Head of caudate nucleus (tissue), 42 donors: ENCODE measurements around the gene VEZF1.

Source experiments
- DNase-seq, 42 donors: peaks; one replicate each; pipeline versions ENCODE4 v3.0.0 to v3.0.0-alpha.2; 2020 to 2021; ENCODE audit warnings: mixed read lengths in 7 of 42
- intact Hi-C: fragments of 100-400 bp; cut with DNase I; formaldehyde crosslinking; loops from one replicate; pipeline ENCODE4 v1.15.0; 2022

The VEZF1 gene

GRCh38 chr17:58002154-58002948 lies 14.3 kb upstream of the VEZF1 start:
- intact Hi-C loops, result no loop called here
- no peak for DNase-seq

- intact Hi-C loops, result no loop called here
- DNase-seq, result no peak
Observed at GRCh38 chr17:58001461-58002124, 13.5 kb upstream of the VEZF1 start.

GRCh38 chr17:57999496-58000017 lies 11.5 kb upstream of the VEZF1 start:
- peak in 1 of 42 donors; percentile 43 for DNase-seq
- intact Hi-C loops, result loop anchor here (5.0 kb wide), 1 partner anchor 137 kb away; no protein-coding TSS in a partner anchor

- no peak for DNase-seq
- intact Hi-C loops, result loop anchor here (5.0 kb wide), 1 partner anchor 137 kb away; no protein-coding TSS in a partner anchor
Observed at GRCh38 chr17:57999010-57999495, 11.0 kb upstream of the VEZF1 start.

GRCh38 chr17:57997085-57997809 lies 9.2 kb upstream of the VEZF1 start:
- DNase-seq, result no peak
- intact Hi-C loops, result loop anchor here (5.0 kb wide), 1 partner anchor 135 kb away; no protein-coding TSS in a partner anchor

- intact Hi-C loops, result loop anchor here (2.0 to 5.0 kb wide), 2 partner anchors 103 to 133 kb away; no protein-coding TSS in a partner anchor
- peak; percentile 9 to 88 (median 73) for DNase-seq
Observed at GRCh38 chr17:57995076-57995956, 7.3 kb upstream of the VEZF1 start.

GRCh38 chr17:57994436-57994835 lies 6.4 kb upstream of the VEZF1 start:
- intact Hi-C loops, result loop anchor here (2.0 kb wide), 1 partner anchor 102 kb away; no protein-coding TSS in a partner anchor
- DNase-seq, result no peak

GRCh38 chr17:57993471-57994365 lies 5.7 kb upstream of the VEZF1 start:
- DNase-seq, result no peak
- intact Hi-C loops, result loop anchor here (2.0 kb wide), 1 partner anchor 101 kb away; no protein-coding TSS in a partner anchor

GRCh38 chr17:57991537-57991936 lies 3.5 kb upstream of the VEZF1 start:
- no peak for DNase-seq
- intact Hi-C loops, result no loop called here

GRCh38 chr17:57990037-57990436 lies 2.0 kb upstream of the VEZF1 start:
- DNase-seq, result no peak
- intact Hi-C loops, result no loop called here

- peak; percentile 23 to 87 (median 74) for DNase-seq
- intact Hi-C loops, result no loop called here
Observed at GRCh38 chr17:57988301-57989250, 522 bp upstream of the VEZF1 start.

- intact Hi-C loops, result loop anchor here (2.0 kb wide), 1 partner anchor 32 kb away; the partner anchor contains the start of gene CUEDC1
- peak in 35 of 42 donors; percentile 6 to 75 (median 42) for DNase-seq
Observed at GRCh38 chr17:57986841-57987580, 1.0 kb downstream of the VEZF1 start.

GRCh38 chr17:57985675-57985974 lies 2.4 kb downstream of the VEZF1 start:
- intact Hi-C loops, result no loop called here
- no peak for DNase-seq

- no peak for DNase-seq
- intact Hi-C loops, result no loop called here
Observed at GRCh38 chr17:57984936-57985674, 2.9 kb downstream of the VEZF1 start.
